ENCODE measurements around the gene MAFG. TPM values are rescaled to one million over a fixed set of nuclear protein-coding genes. Genes with fewer than 3 reads are reported as not detected.
A peak's percentile ranks its signal among the peaks of the same experiment; 100 is the strongest.

Gene MAFG
- total and polyA plus RNA-seq, 9 of the 15 experiments (the other 6 are each of a cell fraction or from before 2014, with no cell fraction given), result 1.1 to 58.1 (median 24.9) TPM

DNA sequence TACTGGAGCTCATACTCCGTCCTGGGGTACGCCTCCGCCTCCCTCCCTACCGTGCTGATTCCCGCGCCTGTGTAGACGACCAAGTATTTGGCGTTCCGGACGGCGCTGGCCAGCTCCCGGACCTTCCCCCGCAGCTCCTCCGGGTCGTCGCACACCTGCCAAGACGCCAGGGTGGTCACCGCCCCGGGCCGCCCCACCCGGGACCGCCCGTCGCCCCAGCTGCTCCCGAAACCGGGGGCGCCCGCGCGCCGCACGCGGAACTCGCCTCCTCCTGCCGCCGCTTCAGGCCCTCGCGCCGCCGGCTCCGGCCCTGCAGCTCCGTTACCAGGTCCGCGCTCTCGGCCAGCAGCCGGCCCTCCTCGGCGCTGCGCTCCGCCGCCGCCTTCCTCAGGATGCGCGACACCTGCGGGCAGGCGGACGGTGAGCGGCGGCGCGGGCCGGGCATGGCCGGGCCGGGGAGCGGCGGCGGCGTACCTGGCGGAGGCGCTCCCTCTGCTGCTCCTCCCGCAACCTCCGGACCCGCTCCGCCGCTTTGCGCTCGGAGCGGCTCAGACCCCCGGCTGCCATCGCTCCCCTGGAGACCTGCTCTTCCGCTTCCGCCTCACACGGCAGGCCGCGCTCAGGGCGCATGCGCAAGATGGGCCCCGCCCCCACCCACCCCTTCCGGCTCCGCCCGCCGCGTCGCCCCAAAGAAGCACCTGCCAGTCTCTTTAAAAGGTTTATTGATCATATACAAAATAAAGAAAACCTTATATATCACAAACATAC is 9.8 kb downstream of the MAFG start, which contains the start of gene SIRT7 (continued):
- TF ChIP-seq ZNF212 (CRISPR knock-in tag; IDR thresholded peaks at IDR 0.05) (no peak), ZKSCAN8 (CRISPR knock-in tag; IDR thresholded peaks at IDR 0.05) (no peak), E2F8 (IDR thresholded peaks at IDR 0.05; ENCODE audit: low read depth, partially characterized antibody) (no peak), ZFX (CRISPR knock-in tag; IDR thresholded peaks at IDR 0.05) (no peak; the same call in 1 of the 2 replicates), NR2C2 (CRISPR knock-in tag; IDR thresholded peaks at IDR 0.05) (no peak), NR2C2 (tag; IDR thresholded peaks at IDR 0.05) (no peak), MITF (IDR thresholded peaks at IDR 0.05) (no peak), SMAD1 (IDR thresholded peaks at IDR 0.05; ENCODE audit: low read depth, low read length, partially characterized antibody) (peak; percentile 44), POLR3A (IDR thresholded peaks at IDR 0.05; ENCODE audit: borderline replicate concordance, extremely low read depth, insufficient read depth, insufficient read length) (no peak), RBM34 (IDR thresholded peaks at IDR 0.05; ENCODE audit: borderline replicate concordance, insufficient read depth, low read length) (no peak), HIVEP1 (CRISPR knock-in tag; IDR thresholded peaks at IDR 0.05) (no peak), POLR2AphosphoS2 (IDR thresholded peaks at IDR 0.05; ENCODE audit: low read length) (peak; percentile 94), SNAPC5 (CRISPR knock-in tag; IDR thresholded peaks at IDR 0.05) (no peak), ADNP (tag; IDR thresholded peaks at IDR 0.05) (no peak), ZHX1 (conservative IDR thresholded peaks at IDR 0.05; ENCODE audit: low read length) (no peak), HNRNPL (IDR thresholded peaks at IDR 0.05; ENCODE audit: low read depth, low read length) (no peak), ZFPM2 (CRISPR knock-in tag; IDR thresholded peaks at IDR 0.05) (no peak), PHB2 (IDR thresholded peaks at IDR 0.05; ENCODE audit: low read depth) (no peak)
- TF ChIP-seq, protein P1, sequence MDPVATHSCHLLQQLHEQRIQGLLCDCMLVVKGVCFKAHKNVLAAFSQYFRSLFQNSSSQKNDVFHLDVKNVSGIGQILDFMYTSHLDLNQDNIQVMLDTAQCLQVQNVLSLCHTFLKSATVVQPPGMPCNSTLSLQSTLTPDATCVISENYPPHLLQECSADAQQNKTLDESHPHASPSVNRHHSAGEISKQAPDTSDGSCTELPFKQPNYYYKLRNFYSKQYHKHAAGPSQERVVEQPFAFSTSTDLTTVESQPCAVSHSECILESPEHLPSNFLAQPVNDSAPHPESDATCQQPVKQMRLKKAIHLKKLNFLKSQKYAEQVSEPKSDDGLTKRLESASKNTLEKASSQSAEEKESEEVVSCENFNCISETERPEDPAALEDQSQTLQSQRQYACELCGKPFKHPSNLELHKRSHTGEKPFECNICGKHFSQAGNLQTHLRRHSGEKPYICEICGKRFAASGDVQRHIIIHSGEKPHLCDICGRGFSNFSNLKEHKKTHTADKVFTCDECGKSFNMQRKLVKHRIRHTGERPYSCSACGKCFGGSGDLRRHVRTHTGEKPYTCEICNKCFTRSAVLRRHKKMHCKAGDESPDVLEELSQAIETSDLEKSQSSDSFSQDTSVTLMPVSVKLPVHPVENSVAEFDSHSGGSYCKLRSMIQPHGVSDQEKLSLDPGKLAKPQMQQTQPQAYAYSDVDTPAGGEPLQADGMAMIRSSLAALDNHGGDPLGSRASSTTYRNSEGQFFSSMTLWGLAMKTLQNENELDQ (CRISPR knock-in tag; IDR thresholded peaks at IDR 0.05; ENCODE audit: borderline replicate concordance), result no peak
